ENCODE data around the gene VRK3. TPM values are rescaled to one million over a fixed set of nuclear protein-coding genes. Genes with fewer than 3 reads are reported as not detected.

VRK3 gene
- total and polyA plus RNA-seq, 2 donors (not counting 1 experiment from before 2014, with no cell fraction given), result 58.5 to 123 TPM

DNA sequence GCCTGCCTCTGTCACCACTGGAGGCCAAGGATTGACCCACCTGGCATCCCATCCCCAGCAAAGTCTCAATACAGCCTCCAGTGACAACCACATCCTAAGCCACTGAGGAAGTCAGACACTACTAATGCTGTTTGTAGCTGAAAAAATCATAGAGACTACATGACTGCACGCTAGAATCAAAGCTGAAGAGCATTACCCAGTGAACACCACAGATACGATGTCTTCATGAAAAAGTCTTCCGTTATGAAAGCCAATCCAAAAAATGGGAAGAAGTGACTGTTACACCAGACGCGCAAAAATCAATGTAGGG, 84.7 kb downstream of the VRK3 start:
- ChIA-PET POLR2A (no interaction called here), CTCF (interaction anchor here (0.9 kb wide), 1 partner anchor 44 kb away, joined by 3 read pairs; no protein-coding TSS in a partner anchor)
- H2AFZ ChIP-seq (ENCODE audit: insufficient read depth, low read depth, low read length, poor library complexity, severe bottlenecking), result no peak overlapping the region
- 96% methylated on average over 5 of the region's 5 CpGs for WGBS (ENCODE audit: insufficient coverage)
- no peaks in the 10 kb centered on the region for H3K79me2 ChIP-seq (ENCODE audit: control insufficient read depth, insufficient read depth, low read length)
- no peaks in the 10 kb centered on the region for H3K27me3 ChIP-seq (replicated peaks in 1 of 4; ENCODE audit: control extremely low read depth in 1 of 4, control insufficient read depth in 3 of 4, insufficient read depth in 4 of 4, low read length in 3 of 4)
- H3K4me2 ChIP-seq (replicated peaks; ENCODE audit: low read depth, low read length, poor library complexity, severe bottlenecking), result no peak overlapping the region
- no peak overlapping the region for H3K27ac ChIP-seq (ENCODE audit: low read length in 2 of 2)
- no peaks in the 10 kb centered on the region for H3K9me3 ChIP-seq (ENCODE audit: control extremely low read depth in 1 of 3, control insufficient read depth in 2 of 3, insufficient read depth in 1 of 3, low read length in 2 of 3)
- H3K36me3 ChIP-seq (replicated peaks in 1 of 2; ENCODE audit: control extremely low read depth in 1 of 2, control insufficient read depth in 1 of 2, extremely low read depth in 1 of 2, insufficient read depth in 2 of 2, low read length in 1 of 2), result no peaks in the 10 kb centered on the region
- DNase-seq, result no peak
- H3K4me1 ChIP-seq (ENCODE audit: control insufficient read depth in 2 of 2, insufficient read depth in 2 of 2, low read length in 2 of 2), result peaks cover 5 to 8% of the 10 kb centered on the region in 2 donors
- H3K27ac Mint-ChIP-seq, result no peak overlapping the region
- H3K9me3 Mint-ChIP-seq (ENCODE audit: insufficient read depth), result no peaks in the 10 kb centered on the region
- intact Hi-C loops (cut with micrococcal nuclease), result no loop called here
- no peak overlapping the region for H3K4me3 Mint-ChIP-seq
- H3K4me3 ChIP-seq (ENCODE audit: control extremely low read depth in 1 of 5, extremely low read depth in 1 of 5, insufficient read depth in 1 of 5, low read depth in 2 of 5, low read length in 4 of 5), result no peak overlapping the region
- TF ChIP-seq, protein P1, sequence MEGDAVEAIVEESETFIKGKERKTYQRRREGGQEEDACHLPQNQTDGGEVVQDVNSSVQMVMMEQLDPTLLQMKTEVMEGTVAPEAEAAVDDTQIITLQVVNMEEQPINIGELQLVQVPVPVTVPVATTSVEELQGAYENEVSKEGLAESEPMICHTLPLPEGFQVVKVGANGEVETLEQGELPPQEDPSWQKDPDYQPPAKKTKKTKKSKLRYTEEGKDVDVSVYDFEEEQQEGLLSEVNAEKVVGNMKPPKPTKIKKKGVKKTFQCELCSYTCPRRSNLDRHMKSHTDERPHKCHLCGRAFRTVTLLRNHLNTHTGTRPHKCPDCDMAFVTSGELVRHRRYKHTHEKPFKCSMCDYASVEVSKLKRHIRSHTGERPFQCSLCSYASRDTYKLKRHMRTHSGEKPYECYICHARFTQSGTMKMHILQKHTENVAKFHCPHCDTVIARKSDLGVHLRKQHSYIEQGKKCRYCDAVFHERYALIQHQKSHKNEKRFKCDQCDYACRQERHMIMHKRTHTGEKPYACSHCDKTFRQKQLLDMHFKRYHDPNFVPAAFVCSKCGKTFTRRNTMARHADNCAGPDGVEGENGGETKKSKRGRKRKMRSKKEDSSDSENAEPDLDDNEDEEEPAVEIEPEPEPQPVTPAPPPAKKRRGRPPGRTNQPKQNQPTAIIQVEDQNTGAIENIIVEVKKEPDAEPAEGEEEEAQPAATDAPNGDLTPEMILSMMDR (IDR thresholded peaks at IDR 0.05), result no peak
- TF ChIP-seq EZH2 (IDR thresholded peaks at IDR 0.05; ENCODE audit: borderline replicate concordance, insufficient read depth, low read depth, low read length, poor library complexity, severe bottlenecking), result no peak
- peaks cover 34% of the 10 kb centered on the region for H3K27me3 Mint-ChIP-seq
- H3K9ac ChIP-seq (ENCODE audit: low read length), result no peak overlapping the region
- H3K4me1 Mint-ChIP-seq, result peaks cover 5% of the 10 kb centered on the region
- no peaks in the 10 kb centered on the region for H4K20me1 ChIP-seq (ENCODE audit: control insufficient read depth, insufficient read depth, low read length, poor library complexity, severe bottlenecking)
- ATAC-seq (ENCODE audit: low read depth), result no peak

DNA sequence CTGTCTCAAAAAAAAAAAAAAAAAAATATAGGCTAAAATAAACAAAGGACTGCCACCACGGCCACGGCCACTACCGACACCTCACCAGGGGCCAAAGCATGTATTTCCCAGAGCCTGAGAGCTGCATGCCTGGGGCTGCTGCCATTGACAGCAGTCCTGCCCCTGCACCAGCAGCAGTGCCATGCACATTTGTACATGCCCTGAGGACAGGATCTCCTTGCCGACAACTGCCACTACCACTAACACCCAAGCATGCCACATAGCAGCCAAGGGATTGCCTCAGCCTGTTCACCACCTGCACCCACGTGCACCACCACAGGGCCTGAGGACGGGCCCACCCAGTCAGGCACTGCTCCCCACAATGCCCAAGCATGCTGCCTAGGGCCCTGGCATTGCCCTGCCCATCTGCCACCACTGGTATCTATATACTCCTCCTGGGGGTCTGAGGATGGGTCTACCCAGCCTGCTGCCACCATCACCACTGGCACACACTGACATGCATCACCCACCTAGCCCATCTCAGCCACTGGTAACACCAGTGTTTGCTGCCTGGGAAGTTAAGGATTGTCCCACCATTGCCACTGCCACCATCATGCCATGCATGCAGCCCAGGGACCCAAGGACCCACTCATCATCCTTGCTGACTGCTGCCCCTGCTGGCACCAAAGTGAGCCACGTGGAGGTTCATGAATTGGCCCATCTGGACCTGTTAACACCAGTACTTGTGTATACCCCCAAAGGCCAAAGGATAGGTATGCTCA, 85.3 kb downstream of the VRK3 start:
- CTCF ChIA-PET, result interaction anchor here (0.6 to 3.4 kb wide), 5 partner anchors 11 to 196 kb away, joined by 3 to 20 read pairs (median 3); partner anchors contain the start of genes ATF5 and NUP62
- no peaks in the 10 kb centered on the region for H3K27me3 ChIP-seq (replicated peaks in 1 of 4; ENCODE audit: control extremely low read depth in 1 of 4, control insufficient read depth in 3 of 4, insufficient read depth in 4 of 4, low read length in 3 of 4)
- H3K4me1 Mint-ChIP-seq, result peaks cover 5% of the 10 kb centered on the region
- H3K4me3 ChIP-seq (ENCODE audit: control extremely low read depth in 1 of 5, extremely low read depth in 1 of 5, insufficient read depth in 1 of 5, low read depth in 2 of 5, low read length in 4 of 5), result no peak overlapping the region
- intact Hi-C loops (cut with micrococcal nuclease), result loop anchor here (5.0 kb wide), 1 partner anchor 842 kb away; no protein-coding TSS in a partner anchor
- no peaks in the 10 kb centered on the region for H4K20me1 ChIP-seq (ENCODE audit: control insufficient read depth, insufficient read depth, low read length, poor library complexity, severe bottlenecking)
- no peak overlapping the region for H2AFZ ChIP-seq (ENCODE audit: insufficient read depth, low read depth, low read length, poor library complexity, severe bottlenecking)
- H3K4me1 ChIP-seq (ENCODE audit: control insufficient read depth in 2 of 2, insufficient read depth in 2 of 2, low read length in 2 of 2), result peaks cover 5 to 8% of the 10 kb centered on the region in 2 donors
- no peak for DNase-seq
- H3K27me3 Mint-ChIP-seq, result peaks cover 30% of the 10 kb centered on the region
- no peaks in the 10 kb centered on the region for H3K9me3 Mint-ChIP-seq (ENCODE audit: insufficient read depth)
- H3K27ac Mint-ChIP-seq, result peak overlapping the region; percentile 32
- H3K36me3 ChIP-seq (replicated peaks in 1 of 2; ENCODE audit: control extremely low read depth in 1 of 2, control insufficient read depth in 1 of 2, extremely low read depth in 1 of 2, insufficient read depth in 2 of 2, low read length in 1 of 2), result no peaks in the 10 kb centered on the region
- no peak for ATAC-seq (ENCODE audit: low read depth)
- no peak overlapping the region for H3K4me2 ChIP-seq (replicated peaks; ENCODE audit: low read depth, low read length, poor library complexity, severe bottlenecking)
- POLR2A ChIA-PET, result no interaction called here
- no peaks in the 10 kb centered on the region for H3K9me3 ChIP-seq (ENCODE audit: control extremely low read depth in 1 of 3, control insufficient read depth in 2 of 3, insufficient read depth in 1 of 3, low read length in 2 of 3)
- TF ChIP-seq EZH2 (IDR thresholded peaks at IDR 0.05; ENCODE audit: borderline replicate concordance, insufficient read depth, low read depth, low read length, poor library complexity, severe bottlenecking), result no peak
- TF ChIP-seq, protein P1 (IDR thresholded peaks at IDR 0.05), result no peak
- no peak overlapping the region for H3K27ac ChIP-seq (ENCODE audit: low read length in 2 of 2)
- WGBS (ENCODE audit: insufficient coverage), result 81% methylated on average over 7 of the region's 7 CpGs
- H3K9ac ChIP-seq (ENCODE audit: low read length), result no peak overlapping the region
- no peaks in the 10 kb centered on the region for H3K79me2 ChIP-seq (ENCODE audit: control insufficient read depth, insufficient read depth, low read length)
- H3K4me3 Mint-ChIP-seq, result no peak overlapping the region
